Colonic mucosa (tissue), 4 donors: ENCODE data around the gene IL1RAPL1. TPM values are rescaled to one million over a fixed set of nuclear protein-coding genes. Genes with fewer than 3 reads are reported as not detected.

Experiments used
- DNase-seq: peaks from one replicate; pipeline ENCODE4 v3.0.0-alpha.2; 2020
- H3K27ac ChIP-seq: fragments of 200-600 bp; one replicate; pipeline ENCODE4 v1.8.0; 2021
- H3K27me3 ChIP-seq: fragments of 200-600 bp; one replicate; pipeline ENCODE4 v1.8.0; 2021
- H3K36me3 ChIP-seq: fragments of 200-600 bp; one replicate; pipeline ENCODE4 v1.8.0; 2021
- H3K4me1 ChIP-seq: fragments of 200-600 bp; one replicate; pipeline ENCODE4 v1.8.0; 2021; ENCODE audit warnings: mild to moderate bottlenecking
- H3K4me3 ChIP-seq: fragments of 200-600 bp; one replicate; pipeline ENCODE4 v1.8.0; 2021
- H3K9ac ChIP-seq, 2 donors: one replicate each; pipeline ENCODE4 v1.7.0; 2013; ENCODE audit warnings: control low read depth in 2 of 2, low read depth in 2 of 2, low read length in 2 of 2
- H3K9me3 ChIP-seq: fragments of 200-600 bp; one replicate; pipeline ENCODE4 v1.8.0; 2021
- CTCF ChIP-seq: fragments of 200-600 bp; IDR thresholded peaks from one replicate; pipeline ENCODE4 v1.8.0; 2022; ENCODE audit warnings: antibody characterized with exemption, mild to moderate bottlenecking
- intact Hi-C: fragments of 100-400 bp; cut with DNase I; formaldehyde crosslinking; loops from one replicate; pipeline ENCODE4 v1.14.1; 2022
- total RNA-seq, 2 donors: library from RNA; stranded (reverse); fragmentation: NEBNext Ultra II Directional in 1 of 2; extraction: Animal tissue kit (Norgen Biotek cat#: 25700) in 1 of 2; gene quantifications; one replicate each; pipeline ENCODE4 v1.2.1, GENCODE V29; 2021
- donor health status: healthy.
- donor health status: DM: no; HTN: no; CAD: no.
- donor health status: DM: no; HTN: no; CAD: no.

The IL1RAPL1 gene
- total RNA-seq, 2 donors from 2014 or later = 0.10 to 0.24 TPM

GRCh38 chrX:28625223-28625622 is 38.0 kb downstream of the IL1RAPL1 start:
- DNase-seq = no peak
- H3K9me3 ChIP-seq = no peaks in the 10 kb centered on the region
- H3K4me1 ChIP-seq = no peaks in the 10 kb centered on the region
- no peak overlapping the region for H3K4me3 ChIP-seq
- no peak overlapping the region for H3K27ac ChIP-seq
- intact Hi-C loops = no loop called here
- no peak for TF ChIP-seq CTCF
- no peaks in the 10 kb centered on the region for H3K27me3 ChIP-seq
- no peaks in the 10 kb centered on the region for H3K36me3 ChIP-seq
- H3K9ac ChIP-seq = no peak overlapping the region

- TF ChIP-seq CTCF = no peak
- H3K36me3 ChIP-seq = no peaks in the 10 kb centered on the region
- H3K27ac ChIP-seq = no peak overlapping the region
- intact Hi-C loops = no loop called here
- H3K9me3 ChIP-seq = no peaks in the 10 kb centered on the region
- no peaks in the 10 kb centered on the region for H3K27me3 ChIP-seq
- H3K9ac ChIP-seq = no peak overlapping the region
- no peak for DNase-seq
- no peaks in the 10 kb centered on the region for H3K4me1 ChIP-seq
- H3K4me3 ChIP-seq = no peak overlapping the region
Measured at GRCh38 chrX:28626515-28626914, 39.3 kb downstream of the IL1RAPL1 start.

GRCh38 chrX:28628120-28628519 is 40.9 kb downstream of the IL1RAPL1 start:
- no peak for DNase-seq
- H3K27me3 ChIP-seq = no peaks in the 10 kb centered on the region
- H3K9me3 ChIP-seq = no peaks in the 10 kb centered on the region
- no peak overlapping the region for H3K4me3 ChIP-seq
- no peak overlapping the region for H3K27ac ChIP-seq
- no peaks in the 10 kb centered on the region for H3K4me1 ChIP-seq
- H3K9ac ChIP-seq = no peak overlapping the region
- H3K36me3 ChIP-seq = no peaks in the 10 kb centered on the region
- no peak for TF ChIP-seq CTCF
- intact Hi-C loops = no loop called here

- peaks cover 4% of the 10 kb centered on the region for H3K9me3 ChIP-seq
- intact Hi-C loops = no loop called here
- H3K36me3 ChIP-seq = no peaks in the 10 kb centered on the region
- no peak for TF ChIP-seq CTCF
- H3K9ac ChIP-seq = no peak overlapping the region
- no peaks in the 10 kb centered on the region for H3K4me1 ChIP-seq
- no peak overlapping the region for H3K4me3 ChIP-seq
- no peak overlapping the region for H3K27ac ChIP-seq
- no peaks in the 10 kb centered on the region for H3K27me3 ChIP-seq
- DNase-seq = no peak
Measured at GRCh38 chrX:28638775-28639174, 51.5 kb downstream of the IL1RAPL1 start.

- H3K36me3 ChIP-seq = no peaks in the 10 kb centered on the region
- no peak overlapping the region for H3K4me3 ChIP-seq
- intact Hi-C loops = no loop called here
- H3K9me3 ChIP-seq = peaks cover 4% of the 10 kb centered on the region
- H3K27me3 ChIP-seq = no peaks in the 10 kb centered on the region
- no peak overlapping the region for H3K9ac ChIP-seq
- no peaks in the 10 kb centered on the region for H3K4me1 ChIP-seq
- TF ChIP-seq CTCF = no peak
- DNase-seq = no peak
- H3K27ac ChIP-seq = no peak overlapping the region
Measured at GRCh38 chrX:28639451-28639850, 52.2 kb downstream of the IL1RAPL1 start.

GRCh38 chrX:28649541-28649940 is 62.3 kb downstream of the IL1RAPL1 start:
- Histone ChIP-seq H3K9me3 (no peaks in the 10 kb centered on the region), H3K27ac (no peak overlapping the region), H3K27me3 (no peaks in the 10 kb centered on the region), H3K9ac (no peak overlapping the region), H3K4me3 (no peak overlapping the region), H3K36me3 (no peaks in the 10 kb centered on the region), H3K4me1 (no peaks in the 10 kb centered on the region)
- intact Hi-C loops = no loop called here
- DNase-seq = no peak
- no peak for TF ChIP-seq CTCF
